Erythroblast (primary cell): ENCODE data around the gene MAML2.

Experiments
- GATA1 ChIP-seq: IDR thresholded peaks from 2 replicates; pipeline ENCODE4 v1.6.1; 2011; ENCODE audit warnings: low read depth, mild to moderate bottlenecking, control low read depth, low read length, moderate library complexity
- POLR2A ChIP-seq: IDR thresholded peaks from 2 replicates; pipeline ENCODE4 v1.6.1; 2011; ENCODE audit warnings: mild to moderate bottlenecking, low read length

DNA sequence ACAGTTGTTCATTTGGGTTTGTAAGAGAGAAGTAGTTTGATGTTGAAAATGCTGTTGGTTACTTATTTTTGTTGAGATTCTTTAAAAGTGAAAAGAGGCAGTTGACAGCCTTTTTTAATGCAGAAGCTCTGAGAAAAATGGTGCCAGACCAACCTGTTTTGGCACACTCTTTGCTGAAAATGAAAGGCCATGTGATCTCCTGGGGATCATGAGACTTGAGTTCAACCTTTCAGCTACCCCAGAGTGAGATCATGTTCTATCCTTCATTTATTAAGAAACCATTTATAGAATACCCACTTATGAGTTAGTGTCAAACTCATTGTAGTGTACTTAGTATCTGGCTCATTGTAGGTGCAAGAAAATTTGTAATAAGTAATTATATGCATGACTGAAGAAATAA lies 196.2 kb downstream of the MAML2 start:
- no peak for TF ChIP-seq POLR2A
- TF ChIP-seq GATA1 = no peak
